ENCODE data around the gene APOBEC3H.

APOBEC3H gene

GRCh38 chr22:39084666-39085065 is 12.4 kb upstream of the APOBEC3H start:
- H3K4me3 ChIP-seq (ENCODE audit: low read depth, low read length): no peak overlapping the region
- no peak overlapping the region for H3K9ac ChIP-seq (ENCODE audit: low read depth, low read length)
- H3K9me3 ChIP-seq (ENCODE audit: control insufficient read depth, insufficient read depth, low read length): no peaks in the 10 kb centered on the region
- peaks cover 2% of the 10 kb centered on the region for H3K4me1 ChIP-seq (ENCODE audit: control insufficient read depth, insufficient read depth, low read length)
- H3K27me3 ChIP-seq (ENCODE audit: control insufficient read depth, insufficient read depth, low read length): no peaks in the 10 kb centered on the region
- no peaks in the 10 kb centered on the region for H3K36me3 ChIP-seq (ENCODE audit: control insufficient read depth, insufficient read depth, low read length)

DNA sequence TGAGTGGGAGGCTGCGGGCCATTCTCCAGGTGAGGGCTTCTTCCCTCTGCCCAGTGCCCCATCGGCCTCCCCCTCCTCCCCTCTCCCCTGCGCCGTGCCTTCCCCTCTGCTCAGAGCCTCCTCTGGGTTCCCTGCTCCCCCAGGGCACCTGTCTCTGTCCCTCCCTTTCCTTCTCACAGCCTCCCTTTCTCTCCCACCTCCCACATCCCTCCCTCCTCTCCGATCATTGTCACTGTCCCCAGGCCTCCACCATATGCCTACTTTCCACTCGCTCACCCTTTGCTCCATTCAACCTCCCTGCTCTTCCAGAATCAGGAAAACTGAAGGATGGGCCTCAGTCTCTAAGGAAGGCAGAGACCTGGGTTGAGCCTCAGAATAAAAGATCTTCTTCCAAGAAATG is 9.9 kb upstream of the APOBEC3H start:
- H3K4me3 ChIP-seq (ENCODE audit: low read depth, low read length): no peak overlapping the region
- H3K9me3 ChIP-seq (ENCODE audit: control insufficient read depth, insufficient read depth, low read length): no peaks in the 10 kb centered on the region
- no peaks in the 10 kb centered on the region for H3K36me3 ChIP-seq (ENCODE audit: control insufficient read depth, insufficient read depth, low read length)
- no peaks in the 10 kb centered on the region for H3K27me3 ChIP-seq (ENCODE audit: control insufficient read depth, insufficient read depth, low read length)
- no peak overlapping the region for H3K9ac ChIP-seq (ENCODE audit: low read depth, low read length)
- H3K4me1 ChIP-seq (ENCODE audit: control insufficient read depth, insufficient read depth, low read length): peaks cover 2% of the 10 kb centered on the region

DNA sequence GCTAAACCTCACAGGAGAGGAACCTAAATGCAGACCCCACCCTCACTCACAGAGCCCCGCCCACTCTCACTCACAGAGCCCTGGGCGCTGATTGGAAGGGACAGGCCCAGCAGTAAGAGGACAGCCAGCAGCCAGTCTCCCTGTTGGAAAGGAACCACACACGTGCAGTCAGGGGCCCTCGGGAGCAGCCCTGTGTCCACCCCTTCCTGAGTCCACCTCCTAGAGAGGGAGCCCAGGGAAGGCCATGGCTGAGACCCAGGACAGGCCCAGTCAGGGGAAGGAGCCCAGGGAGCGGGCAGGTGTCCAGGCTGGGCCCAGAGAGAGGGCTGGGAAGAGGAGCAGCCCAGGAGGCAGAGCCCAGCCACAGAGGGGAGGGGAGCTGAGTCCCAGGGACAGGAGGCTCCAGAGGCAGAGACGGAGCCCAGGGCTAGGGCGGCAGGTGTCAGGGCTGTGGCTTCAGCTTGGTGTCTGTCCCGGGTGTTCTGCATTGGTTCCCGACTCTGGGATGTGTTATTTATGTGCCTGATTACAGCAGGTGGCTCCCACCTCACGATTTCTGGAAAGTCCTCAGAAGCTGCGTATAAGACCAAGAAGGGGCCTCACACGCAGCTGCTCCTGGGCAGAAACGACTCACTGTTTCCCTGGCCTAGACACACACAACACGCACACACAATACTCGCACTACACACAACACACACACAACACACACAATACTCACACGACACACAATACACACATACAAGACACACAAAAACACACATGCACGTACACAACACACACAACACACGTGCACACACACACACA is 9.0 kb upstream of the APOBEC3H start:
- Histone ChIP-seq H3K9ac (ENCODE audit: low read depth, low read length) (no peak overlapping the region), H3K4me3 (ENCODE audit: low read depth, low read length) (no peak overlapping the region)

GRCh38 chr22:39088685-39089032 is 8.4 kb upstream of the APOBEC3H start:
- no peak overlapping the region for H3K4me3 ChIP-seq (ENCODE audit: low read depth, low read length)
- H3K9ac ChIP-seq (ENCODE audit: low read depth, low read length): no peak overlapping the region
- no peaks in the 10 kb centered on the region for H3K27me3 ChIP-seq (ENCODE audit: control insufficient read depth, insufficient read depth, low read length)
- no peaks in the 10 kb centered on the region for H3K9me3 ChIP-seq (ENCODE audit: control insufficient read depth, insufficient read depth, low read length)
- peaks cover 2% of the 10 kb centered on the region for H3K4me1 ChIP-seq (ENCODE audit: control insufficient read depth, insufficient read depth, low read length)
- H3K36me3 ChIP-seq (ENCODE audit: control insufficient read depth, insufficient read depth, low read length): no peaks in the 10 kb centered on the region

More for the DNA sequence above, 9.0 kb upstream of the APOBEC3H start:
- Histone ChIP-seq H3K27me3 (ENCODE audit: control insufficient read depth, insufficient read depth, low read length) (no peaks in the 10 kb centered on the region), H3K36me3 (ENCODE audit: control insufficient read depth, insufficient read depth, low read length) (no peaks in the 10 kb centered on the region), H3K4me1 (ENCODE audit: control insufficient read depth, insufficient read depth, low read length) (peaks cover 2% of the 10 kb centered on the region), H3K9me3 (ENCODE audit: control insufficient read depth, insufficient read depth, low read length) (no peaks in the 10 kb centered on the region)

- peaks cover 2% of the 10 kb centered on the region for H3K4me1 ChIP-seq (ENCODE audit: control insufficient read depth, insufficient read depth, low read length)
- no peak overlapping the region for H3K4me3 ChIP-seq (ENCODE audit: low read depth, low read length)
- no peaks in the 10 kb centered on the region for H3K27me3 ChIP-seq (ENCODE audit: control insufficient read depth, insufficient read depth, low read length)
- H3K9me3 ChIP-seq (ENCODE audit: control insufficient read depth, insufficient read depth, low read length): no peaks in the 10 kb centered on the region
- no peak overlapping the region for H3K9ac ChIP-seq (ENCODE audit: low read depth, low read length)
- no peaks in the 10 kb centered on the region for H3K36me3 ChIP-seq (ENCODE audit: control insufficient read depth, insufficient read depth, low read length)
These were observed 7.1 kb upstream of the APOBEC3H start for GRCh38 chr22:39089928-39090327.

- Histone ChIP-seq H3K4me1 (ENCODE audit: control insufficient read depth, insufficient read depth, low read length) (peaks cover 2% of the 10 kb centered on the region), H3K4me3 (ENCODE audit: low read depth, low read length) (no peak overlapping the region), H3K36me3 (ENCODE audit: control insufficient read depth, insufficient read depth, low read length) (no peaks in the 10 kb centered on the region), H3K27me3 (ENCODE audit: control insufficient read depth, insufficient read depth, low read length) (no peaks in the 10 kb centered on the region), H3K9ac (ENCODE audit: low read depth, low read length) (no peak overlapping the region), H3K9me3 (ENCODE audit: control insufficient read depth, insufficient read depth, low read length) (no peaks in the 10 kb centered on the region)
These were observed 6.5 kb upstream of the APOBEC3H start for GRCh38 chr22:39090426-39091064.

GRCh38 chr22:39091126-39092081 is 5.6 kb upstream of the APOBEC3H start:
- Histone ChIP-seq H3K36me3 (ENCODE audit: control insufficient read depth, insufficient read depth, low read length) (no peaks in the 10 kb centered on the region), H3K27me3 (ENCODE audit: control insufficient read depth, insufficient read depth, low read length) (no peaks in the 10 kb centered on the region), H3K9ac (ENCODE audit: low read depth, low read length) (no peak overlapping the region), H3K4me1 (ENCODE audit: control insufficient read depth, insufficient read depth, low read length) (peaks cover 2% of the 10 kb centered on the region), H3K9me3 (ENCODE audit: control insufficient read depth, insufficient read depth, low read length) (no peaks in the 10 kb centered on the region), H3K4me3 (ENCODE audit: low read depth, low read length) (no peak overlapping the region)

DNA sequence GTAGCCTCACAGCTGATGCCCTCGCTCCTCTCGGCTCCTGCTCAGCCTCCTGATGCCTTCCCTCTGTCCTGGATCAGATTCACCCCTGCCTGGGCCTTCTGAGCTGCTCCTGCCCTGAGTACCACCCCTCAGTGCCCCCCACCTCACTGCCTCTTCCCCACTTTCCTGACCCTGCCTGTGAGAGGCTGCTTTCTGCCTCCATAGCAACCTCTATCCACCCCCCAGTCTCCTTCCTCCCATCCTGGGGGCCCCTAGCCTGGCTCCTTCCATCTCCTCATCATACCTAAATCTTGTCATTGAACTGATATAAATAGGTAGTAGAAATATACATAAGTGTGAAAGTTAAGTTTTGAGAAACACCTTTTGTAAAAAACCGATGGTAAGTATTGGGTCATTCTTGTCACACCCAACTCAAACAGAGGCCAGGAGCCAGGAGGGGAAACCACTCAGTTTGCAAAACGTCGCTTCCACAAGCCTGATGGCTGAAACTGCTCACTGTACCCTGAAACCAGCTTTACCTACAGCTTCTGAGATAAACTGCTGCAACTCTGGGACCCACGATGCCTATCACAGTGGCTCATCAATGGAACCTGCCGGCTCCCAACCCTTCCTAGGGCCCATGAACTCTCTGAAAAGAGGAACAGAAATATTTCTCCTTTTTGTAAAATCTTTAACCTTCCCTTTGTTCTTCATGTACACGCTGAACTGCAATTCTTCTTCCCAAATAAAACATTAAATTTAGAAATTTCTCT is 4.8 kb upstream of the APOBEC3H start:
- H3K4me1 ChIP-seq (ENCODE audit: control insufficient read depth, insufficient read depth, low read length): peaks cover 5% of the 10 kb centered on the region
- no peak overlapping the region for H3K4me3 ChIP-seq (ENCODE audit: low read depth, low read length)
- H3K9me3 ChIP-seq (ENCODE audit: control insufficient read depth, insufficient read depth, low read length): no peaks in the 10 kb centered on the region
- H3K9ac ChIP-seq (ENCODE audit: low read depth, low read length): no peak overlapping the region
- no peaks in the 10 kb centered on the region for H3K27me3 ChIP-seq (ENCODE audit: control insufficient read depth, insufficient read depth, low read length)
- H3K36me3 ChIP-seq (ENCODE audit: control insufficient read depth, insufficient read depth, low read length): no peaks in the 10 kb centered on the region

DNA sequence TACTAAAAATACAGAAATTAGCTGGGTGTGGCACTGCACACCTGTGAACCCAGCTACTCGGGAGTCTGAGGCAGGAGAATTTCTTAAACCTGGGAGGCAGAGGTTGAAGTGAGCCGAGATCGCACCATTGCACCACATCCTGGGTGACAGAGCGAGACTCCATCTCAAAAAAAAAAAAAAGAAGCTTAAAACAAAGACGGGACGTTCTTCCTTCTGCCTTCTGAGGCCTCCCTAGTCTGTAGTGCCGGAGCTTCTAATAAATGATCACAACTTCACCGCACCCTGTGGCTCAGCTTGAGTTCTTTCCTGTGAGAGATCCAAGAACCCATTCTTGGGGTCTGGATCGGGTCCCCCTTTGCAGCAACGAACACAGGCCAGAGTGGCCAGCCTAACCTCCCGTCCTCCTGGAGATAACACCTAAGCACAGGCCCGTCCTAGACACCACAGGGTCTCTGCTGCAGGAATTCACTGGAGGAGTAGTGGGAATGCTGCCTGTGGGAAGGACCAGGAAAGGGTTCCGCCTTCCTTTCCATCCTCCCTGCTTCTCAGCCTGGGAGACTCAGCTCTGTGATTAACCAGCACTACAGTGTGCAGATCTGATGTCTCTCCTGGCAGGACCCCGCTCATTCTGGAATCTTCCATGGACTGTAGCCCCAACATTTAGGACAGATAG is 2.2 kb upstream of the APOBEC3H start:
- no peaks in the 10 kb centered on the region for H3K36me3 ChIP-seq (ENCODE audit: control insufficient read depth, insufficient read depth, low read length)
- no peaks in the 10 kb centered on the region for H3K27me3 ChIP-seq (ENCODE audit: control insufficient read depth, insufficient read depth, low read length)
- peaks cover 6% of the 10 kb centered on the region for H3K4me1 ChIP-seq (ENCODE audit: control insufficient read depth, insufficient read depth, low read length)
- no peak overlapping the region for H3K4me3 ChIP-seq (ENCODE audit: low read depth, low read length)
- H3K9me3 ChIP-seq (ENCODE audit: control insufficient read depth, insufficient read depth, low read length): no peaks in the 10 kb centered on the region
- H3K9ac ChIP-seq (ENCODE audit: low read depth, low read length): no peak overlapping the region

GRCh38 chr22:39095971-39096370 is 1.1 kb upstream of the APOBEC3H start:
- H3K4me1 ChIP-seq (ENCODE audit: control insufficient read depth, insufficient read depth, low read length): peaks cover 9% of the 10 kb centered on the region
- H3K27me3 ChIP-seq (ENCODE audit: control insufficient read depth, insufficient read depth, low read length): no peaks in the 10 kb centered on the region
- no peaks in the 10 kb centered on the region for H3K9me3 ChIP-seq (ENCODE audit: control insufficient read depth, insufficient read depth, low read length)
- H3K36me3 ChIP-seq (ENCODE audit: control insufficient read depth, insufficient read depth, low read length): no peaks in the 10 kb centered on the region
- H3K4me3 ChIP-seq (ENCODE audit: low read depth, low read length): no peak overlapping the region
- no peak overlapping the region for H3K9ac ChIP-seq (ENCODE audit: low read depth, low read length)

DNA sequence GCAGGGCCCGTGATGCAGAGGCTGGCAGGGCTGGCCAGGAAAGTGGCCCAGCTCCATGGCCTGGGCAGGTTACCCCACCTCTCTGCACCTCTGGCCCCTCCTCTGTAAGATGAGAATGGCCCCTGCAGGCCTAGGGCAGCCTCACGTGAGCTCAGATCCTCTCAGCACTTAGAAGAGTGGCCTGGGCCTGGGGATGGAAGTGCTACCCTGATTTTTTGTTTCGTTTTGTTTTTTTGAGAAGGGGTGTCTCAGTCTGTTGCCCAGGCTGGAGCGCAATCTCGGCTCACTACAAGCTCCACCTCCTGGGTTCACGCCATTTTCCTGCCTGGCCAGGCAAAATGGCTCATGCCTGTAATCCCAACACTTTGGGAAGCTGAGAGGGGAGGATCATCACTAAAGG is 982 bp downstream of the APOBEC3H start:
- no peaks in the 10 kb centered on the region for H3K9me3 ChIP-seq (ENCODE audit: control insufficient read depth, insufficient read depth, low read length)
- no peaks in the 10 kb centered on the region for H3K27me3 ChIP-seq (ENCODE audit: control insufficient read depth, insufficient read depth, low read length)
- H3K4me1 ChIP-seq (ENCODE audit: control insufficient read depth, insufficient read depth, low read length): peaks cover 9% of the 10 kb centered on the region
- H3K36me3 ChIP-seq (ENCODE audit: control insufficient read depth, insufficient read depth, low read length): no peaks in the 10 kb centered on the region
- H3K9ac ChIP-seq (ENCODE audit: low read depth, low read length): peak overlapping the region; percentile 13
- no peak overlapping the region for H3K4me3 ChIP-seq (ENCODE audit: low read depth, low read length)

Measured in iPS-15b (cell line).